HG02943 (cell line): ENCODE measurements around the gene POLR2C.

ENCODE experiments used
- ATAC-seq: cut with Tn5 transposase; IDR thresholded peaks from one replicate; pipeline ENCODE4 v1.9.1; 2021; ENCODE audit warnings: mild to moderate bottlenecking, low read depth, moderate library complexity; ENCODE audit not compliant: unreplicated experiment

The POLR2C gene

DNA sequence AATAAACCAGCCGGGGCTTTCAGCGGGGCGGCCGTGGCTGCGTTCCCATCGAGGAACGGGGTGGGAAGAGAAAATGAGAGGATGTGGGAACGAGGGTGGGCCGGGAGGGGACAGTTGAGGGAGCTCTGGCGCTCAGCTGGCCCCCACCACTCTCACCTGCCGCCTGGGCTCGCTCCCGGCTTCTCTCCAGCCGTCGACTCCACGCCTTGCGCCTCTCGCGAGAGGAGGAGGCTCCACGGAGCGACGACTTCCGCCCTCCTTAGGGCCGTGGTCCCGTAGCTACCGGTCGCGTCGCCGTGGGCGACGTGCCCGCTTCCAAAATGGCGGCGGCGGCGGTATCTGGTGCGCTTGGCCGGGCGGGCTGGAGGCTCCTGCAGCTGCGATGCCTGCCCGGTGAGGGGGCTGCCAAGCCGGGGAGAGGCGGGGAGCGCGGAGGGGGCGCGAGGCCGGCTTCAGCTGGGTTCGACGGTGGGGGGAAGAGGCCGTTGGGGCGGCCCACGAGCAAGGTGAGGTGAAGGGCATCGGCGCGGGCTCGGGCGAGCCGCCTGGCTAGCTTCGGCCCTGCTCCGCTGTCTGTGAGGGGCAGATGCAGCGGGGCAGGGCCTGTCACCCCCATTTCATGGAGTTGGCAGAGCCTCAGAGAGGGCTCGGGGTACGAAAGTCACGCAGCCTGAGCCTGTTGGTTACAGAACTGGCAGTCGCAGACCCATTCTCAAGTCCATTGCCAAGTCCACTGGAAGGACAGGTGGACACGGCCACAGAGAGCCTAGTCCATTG lies 15.1 kb upstream of the POLR2C start, which contains the start of the genes CIAPIN1 and COQ9:
CIAPIN1 (minus strand) TSS at position 200 of the 777 bp plus-strand sequence. CDS start 6,457 bp downstream, outside the sequence.
COQ9 (plus strand) TSS at position 294 of the 777 bp plus-strand sequence; CDS start at position 321, 27 bp downstream.
- ATAC-seq: peak; percentile 91

DNA sequence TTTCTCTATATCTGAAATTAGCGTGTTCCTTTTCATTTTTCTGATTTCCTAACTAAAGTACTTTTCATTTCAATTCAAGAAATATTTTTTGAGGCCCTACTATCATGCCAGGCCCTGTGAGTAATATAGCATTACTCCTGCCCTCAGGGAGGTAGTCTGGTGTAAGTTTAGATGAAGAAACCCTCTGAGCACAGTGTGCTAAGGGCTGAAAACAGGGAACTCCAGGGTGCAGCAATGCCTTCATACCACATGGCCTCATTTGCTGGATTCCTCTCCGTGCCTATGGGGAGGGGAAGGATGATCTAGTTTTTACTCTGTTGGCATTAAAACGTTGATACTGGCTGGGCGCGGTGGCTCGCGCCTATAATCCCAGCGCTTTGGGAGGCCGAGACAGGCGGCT lies 10.5 kb upstream of the POLR2C start:
- ATAC-seq: no peak

DNA sequence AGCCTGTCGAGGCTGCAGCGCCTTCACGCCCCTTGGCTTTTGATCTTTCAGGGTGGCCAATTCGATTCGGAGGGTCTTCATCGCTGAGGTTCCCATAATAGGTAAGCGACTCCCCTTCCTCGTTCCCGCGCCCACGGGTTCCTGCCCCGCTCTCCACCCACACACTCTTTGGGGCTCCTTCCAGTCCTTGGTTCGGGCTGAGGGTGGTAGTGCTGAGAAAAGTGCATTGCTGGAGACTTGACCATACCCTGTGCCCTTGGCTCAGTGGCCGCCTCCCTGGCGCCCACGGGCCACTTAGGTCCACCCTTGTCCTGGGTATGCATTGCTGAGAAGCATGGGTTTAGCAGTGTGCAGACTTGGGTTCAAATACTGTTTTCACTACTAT lies 491 bp downstream of the POLR2C start:
- no peak for ATAC-seq

DNA sequence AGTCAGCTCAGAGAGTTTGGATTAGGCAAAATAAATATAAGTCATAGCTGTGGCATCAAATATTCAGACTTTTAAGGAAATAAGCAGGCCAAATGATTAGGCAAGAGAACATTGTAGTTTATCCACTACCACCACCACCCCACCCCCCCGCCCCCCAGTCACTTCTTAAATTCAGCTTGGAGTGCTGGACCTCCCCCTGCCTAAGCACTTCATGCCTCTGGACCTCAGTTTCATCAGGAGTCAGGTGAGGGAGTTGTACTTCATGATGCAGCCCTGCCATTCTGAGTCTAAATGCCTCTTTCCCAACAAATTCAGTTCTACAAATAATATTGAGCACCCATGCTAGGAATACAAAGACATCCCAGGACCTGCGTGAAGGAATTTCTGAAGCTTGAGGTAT lies 2.0 kb downstream of the POLR2C start:
- no peak for ATAC-seq

DNA sequence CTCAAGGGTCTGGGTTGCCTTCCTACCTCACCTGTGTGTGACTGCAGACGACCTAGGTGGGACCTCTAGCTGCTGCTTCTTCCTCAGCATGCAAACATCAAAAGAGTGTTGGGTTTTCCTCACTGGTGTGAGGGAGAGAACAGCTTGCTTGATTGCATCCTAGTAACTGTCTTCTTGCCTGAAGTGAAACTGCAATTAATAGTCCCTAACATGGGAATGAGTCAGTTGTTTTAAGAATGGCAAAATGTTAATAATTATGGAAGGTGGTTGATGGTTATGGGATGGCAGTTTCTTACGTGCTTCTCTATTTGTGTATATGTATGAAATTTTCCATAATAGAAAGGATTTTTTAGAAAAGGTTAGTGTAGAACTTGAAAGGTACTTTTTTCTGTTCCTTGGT lies 5.9 kb downstream of the POLR2C start:
- ATAC-seq: no peak

DNA sequence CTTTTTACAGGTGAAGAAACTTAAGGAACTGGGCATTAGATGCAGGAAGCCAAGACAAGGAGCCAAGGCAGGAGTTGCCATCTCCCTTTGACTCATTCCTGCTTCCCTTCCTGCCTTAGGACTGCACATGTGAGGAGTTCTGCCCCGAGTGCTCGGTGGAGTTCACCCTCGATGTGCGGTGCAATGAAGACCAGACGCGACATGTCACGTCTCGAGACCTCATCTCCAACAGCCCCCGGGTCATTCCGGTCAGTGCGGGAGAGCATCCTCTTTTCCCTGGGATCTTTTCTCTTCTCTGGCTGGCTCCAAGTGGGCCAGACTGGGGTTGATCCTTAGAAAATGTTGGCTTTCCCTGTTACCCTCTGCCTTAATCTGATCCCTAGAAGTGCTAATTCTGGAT lies 6.6 kb downstream of the POLR2C start:
- ATAC-seq: no peak

DNA sequence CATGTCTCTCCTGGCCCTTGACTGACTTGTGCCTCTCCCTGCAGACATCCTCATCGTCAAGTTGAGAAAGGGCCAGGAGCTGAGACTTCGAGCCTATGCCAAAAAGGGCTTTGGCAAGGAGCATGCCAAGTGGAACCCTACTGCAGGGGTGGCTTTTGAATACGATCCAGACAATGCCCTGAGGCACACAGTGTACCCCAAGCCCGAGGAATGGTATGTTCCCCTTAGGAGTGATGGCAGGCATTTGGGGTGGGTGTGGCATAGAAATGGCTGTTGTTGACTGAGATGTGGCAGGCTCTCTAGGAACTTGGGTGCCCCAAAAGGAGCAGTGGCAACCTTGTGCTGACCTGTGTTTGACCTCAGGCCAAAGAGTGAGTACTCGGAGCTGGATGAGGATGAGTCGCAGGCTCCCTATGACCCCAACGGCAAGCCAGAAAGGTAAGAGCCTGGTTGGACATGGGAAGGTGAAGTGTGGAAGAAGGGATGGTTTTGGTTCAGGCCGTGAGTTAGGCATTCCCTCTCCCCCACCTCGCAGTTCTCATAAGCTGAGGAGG lies 7.5 kb downstream of the POLR2C start:
- ATAC-seq: no peak

DNA sequence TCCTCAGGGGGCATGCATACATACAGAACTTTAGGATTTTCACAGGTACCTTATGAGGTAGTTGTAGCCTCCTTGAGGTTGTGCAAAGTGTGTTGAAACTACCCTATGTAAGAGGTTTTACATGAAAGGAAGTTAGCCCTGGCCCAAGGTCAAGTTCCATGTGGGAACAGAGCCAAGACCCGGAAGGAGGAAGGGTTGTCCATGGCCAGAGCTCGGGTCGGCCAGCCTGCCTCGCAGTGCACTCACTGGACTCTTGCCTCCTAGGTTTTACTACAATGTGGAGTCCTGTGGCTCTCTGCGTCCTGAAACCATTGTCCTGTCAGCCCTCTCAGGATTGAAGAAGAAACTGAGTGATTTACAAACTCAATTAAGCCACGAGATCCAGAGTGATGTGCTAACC lies 8.2 kb downstream of the POLR2C start:
- ATAC-seq: no peak

DNA sequence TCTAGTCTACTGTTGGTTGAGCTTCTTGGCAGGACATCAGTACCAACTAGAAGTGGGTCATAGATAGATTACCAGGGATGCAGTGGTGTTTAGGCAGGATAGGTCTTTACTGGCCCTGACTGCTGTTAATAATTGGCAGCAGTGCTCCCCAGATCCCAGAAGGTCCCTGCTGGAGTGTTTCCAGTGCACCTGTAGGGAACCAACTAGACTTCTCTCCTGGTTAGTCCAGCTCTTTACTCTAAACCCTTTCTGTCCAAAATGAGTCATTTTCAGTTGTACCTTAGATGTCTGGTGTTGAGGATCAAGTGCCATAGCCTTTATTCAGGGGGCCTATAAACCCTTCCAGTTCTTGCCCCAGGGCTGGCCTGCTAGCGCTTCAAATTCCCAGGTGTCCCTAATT lies 8.7 kb downstream of the POLR2C start:
- ATAC-seq: no peak

DNA sequence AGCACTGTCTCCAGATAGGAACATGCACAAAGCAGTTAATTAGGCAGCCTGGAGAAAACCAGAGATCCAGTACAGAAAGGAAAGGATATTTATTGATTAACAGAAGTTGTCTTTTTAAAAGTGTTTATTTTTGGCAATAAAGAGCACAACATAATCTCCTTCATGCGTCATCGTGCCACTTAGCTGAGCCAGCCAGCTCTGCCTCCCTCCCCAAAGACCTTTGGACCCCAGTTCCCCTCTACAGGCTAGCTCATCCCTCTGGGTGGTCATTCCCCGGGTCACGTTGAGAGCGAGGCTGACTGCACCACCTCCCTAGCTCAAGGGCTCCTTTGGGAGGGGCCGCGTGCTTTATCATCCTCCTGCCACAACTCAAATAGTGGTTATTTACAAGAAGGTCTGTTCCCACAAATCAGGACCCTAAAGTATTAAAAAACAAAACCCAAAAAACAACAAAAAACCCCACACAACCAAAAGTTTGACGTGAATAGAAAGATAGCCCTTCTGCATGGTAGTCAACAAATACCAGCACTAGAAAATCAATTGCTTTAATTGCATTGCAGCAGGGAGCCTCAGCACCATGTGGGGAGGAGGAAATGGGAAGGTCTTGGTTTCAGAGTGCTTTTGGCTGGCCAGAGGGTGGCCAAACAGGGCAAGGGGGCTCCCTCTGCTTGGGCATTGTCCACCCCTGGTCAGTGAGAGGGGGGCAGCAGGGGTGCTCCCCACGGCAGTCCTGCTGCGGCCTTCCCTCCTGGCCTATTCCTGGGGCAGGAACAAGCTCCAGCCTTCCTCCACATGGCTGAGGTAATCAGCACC lies 9.6 kb downstream of the POLR2C start:
- no peak for ATAC-seq

DNA sequence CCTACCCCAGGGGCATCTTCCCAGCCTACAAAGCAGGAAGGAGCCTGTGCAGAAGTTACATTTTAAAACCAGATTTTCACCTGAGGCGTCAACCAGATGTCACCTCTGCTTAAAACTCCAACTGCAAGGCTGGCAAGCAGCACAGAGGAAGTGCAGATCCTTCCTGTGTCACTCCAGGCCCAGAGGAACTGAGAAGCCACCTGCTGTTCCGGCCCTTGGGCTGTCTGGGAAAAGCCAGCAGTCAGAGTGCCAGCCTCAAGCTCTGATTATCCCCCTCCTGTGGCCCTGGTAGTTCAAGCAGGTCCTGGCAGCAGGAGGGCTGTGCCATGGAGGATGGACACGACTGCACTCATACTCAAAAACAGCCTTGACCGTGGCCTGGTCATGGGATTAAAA lies 10.2 kb downstream of the POLR2C start:
- no peak for ATAC-seq

DNA sequence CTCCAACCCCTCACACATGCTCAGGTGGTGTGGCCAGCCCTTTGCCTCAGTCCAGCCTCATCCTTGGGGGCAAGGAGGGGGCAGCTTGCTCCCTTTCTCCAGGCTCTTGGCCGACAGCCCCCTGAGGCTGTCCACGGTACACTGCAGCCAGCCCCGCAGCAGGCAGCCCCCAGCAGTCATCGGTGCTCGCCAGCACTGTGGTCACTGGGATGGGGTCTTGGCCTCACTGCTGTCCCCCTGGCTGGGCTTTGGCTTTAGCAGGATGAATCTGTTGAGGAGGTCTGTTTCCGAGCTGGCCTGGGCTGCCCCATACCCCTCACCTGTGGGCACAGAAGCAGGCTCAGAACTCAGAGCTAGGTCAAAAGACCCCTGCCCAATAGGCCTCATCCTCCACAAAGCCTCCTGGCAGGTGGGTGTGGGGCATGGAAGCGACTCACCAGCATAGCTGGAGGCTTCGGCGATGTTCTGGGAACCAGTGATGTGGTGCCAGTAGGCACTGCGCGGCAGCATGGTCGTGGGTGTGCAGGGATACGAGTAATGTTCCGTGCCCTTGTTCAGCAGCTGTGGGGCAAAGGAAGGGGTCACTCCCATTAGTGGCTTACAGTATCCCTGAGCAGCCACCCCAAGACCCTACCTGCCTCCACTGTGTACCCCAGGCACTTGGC lies 10.8 kb downstream of the POLR2C start:
- no peak for ATAC-seq

DNA sequence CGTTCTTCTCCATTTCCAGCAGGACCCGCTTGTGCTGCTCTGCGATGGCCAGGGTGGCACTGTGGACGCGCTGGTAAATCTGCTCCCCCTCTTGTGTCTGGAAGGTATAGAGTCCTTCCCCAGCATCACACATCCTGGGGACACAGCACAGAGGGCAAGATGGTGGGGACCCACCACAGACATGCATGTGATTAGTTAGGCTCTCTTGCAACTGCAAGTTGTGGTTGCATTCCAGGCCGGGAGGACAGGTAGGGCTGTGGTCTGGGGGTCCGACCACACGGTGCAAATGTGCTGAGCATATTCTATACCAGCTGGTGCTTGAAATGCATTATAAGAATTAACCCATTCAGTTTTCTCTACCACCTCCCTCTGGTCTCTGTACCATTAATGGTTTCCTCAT lies 11.4 kb downstream of the POLR2C start:
- no peak for ATAC-seq

DNA sequence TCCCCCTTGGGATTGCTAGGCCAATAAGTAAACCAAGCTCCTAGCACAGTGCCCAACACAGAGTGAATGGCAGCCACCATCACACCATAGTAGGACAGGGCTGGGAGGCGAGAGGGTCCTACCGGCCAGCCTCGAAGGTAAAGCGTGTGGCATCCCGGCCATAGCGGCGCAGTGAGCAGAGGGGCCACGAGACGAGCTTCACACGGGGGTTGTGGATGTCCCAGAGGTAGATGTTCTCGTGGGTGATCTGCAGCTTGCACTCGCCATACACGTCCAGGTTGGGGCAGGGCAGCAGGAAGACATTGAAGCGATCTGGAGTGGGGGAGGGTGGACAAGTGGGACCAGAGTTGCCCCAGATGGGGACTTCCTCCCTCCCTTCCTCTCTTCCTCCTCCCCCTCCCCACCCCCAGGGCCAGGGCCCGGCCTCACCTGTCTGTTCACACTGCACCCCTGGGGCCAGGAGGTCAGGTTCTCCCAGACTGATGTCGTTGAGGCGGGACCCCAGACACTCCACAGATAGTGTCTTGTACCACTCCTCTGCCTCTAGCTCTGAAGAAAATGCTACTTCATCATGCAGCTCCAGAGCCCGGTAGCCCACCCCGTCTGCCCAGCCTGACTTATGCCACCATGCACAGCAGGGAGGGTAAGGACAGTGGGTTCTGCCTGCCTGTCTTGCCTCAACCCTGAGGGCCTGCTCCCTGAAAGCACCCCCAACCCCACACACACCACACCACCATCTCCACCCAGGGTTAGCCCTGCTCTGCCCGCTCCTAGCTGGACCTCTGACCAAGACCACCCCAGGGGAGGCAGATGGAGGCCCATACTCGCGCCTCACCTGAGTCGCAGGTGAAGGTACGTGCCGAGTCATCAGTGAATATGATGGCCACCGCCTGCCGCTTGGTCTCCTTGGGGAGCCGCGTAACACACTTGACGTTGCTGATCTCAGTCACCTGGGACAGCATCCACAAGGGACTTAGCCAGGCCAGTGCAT lies 12.5 kb downstream of the POLR2C start:
- no peak for ATAC-seq

DNA sequence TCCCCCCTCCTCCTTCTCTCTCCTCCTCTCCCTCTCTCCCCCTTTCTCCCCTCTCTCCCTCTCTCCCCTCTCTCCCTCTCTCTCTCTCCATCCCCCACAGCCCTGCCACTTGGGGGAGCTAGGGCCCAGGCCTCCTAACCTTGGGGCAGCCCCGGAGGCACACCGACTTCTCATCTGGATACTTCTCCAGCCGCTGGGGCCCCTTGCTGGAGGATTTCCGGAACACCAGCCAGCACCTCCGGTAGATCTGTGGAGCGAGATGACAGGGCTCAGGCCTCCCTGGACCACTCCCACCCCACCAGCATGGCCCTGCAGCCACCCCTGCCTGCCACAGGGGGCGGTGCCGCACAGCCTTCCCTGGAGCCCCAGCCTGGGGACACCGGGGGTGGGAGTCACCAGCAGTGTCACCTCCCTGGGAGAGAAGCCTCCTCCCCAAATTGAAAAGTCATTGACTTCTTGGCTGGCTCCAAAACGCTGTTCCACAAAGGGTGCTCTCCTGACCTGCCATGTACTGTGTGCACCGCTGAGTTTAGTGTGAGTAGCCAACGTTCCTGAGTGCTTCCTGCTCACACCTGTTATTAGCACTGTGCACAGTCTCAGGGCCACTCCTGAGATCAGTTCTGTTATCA lies 13.3 kb downstream of the POLR2C start:
- ATAC-seq: peak; percentile 62

DNA sequence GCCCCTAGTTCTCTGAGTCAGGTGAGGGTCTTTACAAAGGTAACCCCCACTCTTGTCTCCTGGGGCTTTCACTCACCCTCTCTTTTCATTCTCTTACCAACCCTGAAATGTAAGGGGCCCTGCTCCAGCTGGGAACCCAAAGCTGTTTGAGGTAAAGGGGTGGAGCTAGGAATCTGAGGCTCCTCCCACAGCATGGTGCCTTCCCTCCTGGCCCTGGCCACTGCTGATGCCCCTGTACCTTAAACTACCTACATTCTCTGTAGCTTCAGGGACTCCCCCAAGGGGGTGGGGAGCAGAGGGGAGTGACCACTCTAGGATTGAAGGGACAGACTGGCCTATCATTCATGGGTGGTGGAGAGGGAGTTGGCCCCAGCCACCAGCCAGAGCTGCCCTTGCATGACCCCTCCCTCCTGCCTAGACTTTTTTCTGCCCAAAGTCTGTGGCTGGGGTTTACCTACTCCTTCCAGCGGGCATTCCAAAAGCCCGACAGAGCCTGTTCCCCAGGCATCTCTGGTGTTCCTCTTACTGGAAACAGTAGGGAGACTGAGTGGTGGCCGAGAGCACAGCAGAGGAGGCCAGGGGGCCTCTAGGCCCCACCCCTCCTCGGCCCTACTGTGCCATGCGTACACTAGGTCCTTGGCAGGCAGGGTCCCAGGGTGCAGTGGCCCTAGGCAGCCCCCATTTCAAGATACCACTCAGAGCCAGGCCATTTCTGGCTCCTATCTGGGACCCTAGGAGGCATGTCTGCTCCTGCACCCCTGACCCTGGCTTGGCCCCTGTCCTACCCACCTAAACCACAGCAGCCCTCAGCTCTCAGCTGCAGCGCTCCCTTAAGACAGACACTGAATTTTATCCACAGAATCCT lies 14.3 kb downstream of the POLR2C start:
- ATAC-seq: no peak

DNA sequence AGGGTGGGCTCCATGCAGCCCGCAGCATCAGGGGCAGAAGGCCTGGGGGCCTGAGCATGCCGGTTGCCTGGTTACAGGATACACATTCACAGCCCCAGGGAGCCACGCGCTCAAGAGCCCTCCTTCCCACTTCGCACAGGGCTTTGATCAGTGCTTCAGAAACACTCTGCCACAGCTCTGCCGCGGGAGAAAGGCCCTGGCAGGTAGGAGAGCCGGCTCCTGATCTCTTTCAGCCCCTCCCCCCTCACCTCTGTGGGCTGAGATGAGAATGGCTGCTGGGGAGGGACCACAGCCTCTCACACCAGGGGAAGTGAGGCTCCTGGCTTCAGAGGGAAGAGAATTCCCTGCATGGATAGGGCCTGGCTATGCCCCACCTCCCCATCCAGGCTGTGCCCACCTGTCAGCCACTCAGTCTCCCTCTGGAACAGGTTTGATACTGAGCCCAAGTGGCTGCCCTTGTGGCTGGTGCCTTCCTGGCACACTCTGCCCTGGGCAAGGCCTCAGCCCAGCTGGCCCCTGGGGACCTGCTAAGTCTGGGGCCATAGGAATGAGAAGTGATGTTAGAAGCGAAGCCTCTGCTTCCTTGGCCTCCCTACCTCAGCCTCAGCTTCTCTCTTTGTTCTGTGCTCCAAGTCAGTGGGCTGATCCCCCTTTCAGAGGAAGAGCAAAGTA lies 15.2 kb downstream of the POLR2C start:
- ATAC-seq: no peak
